ENCODE results near the gene PDCD1.
"Not testable (repeated sequence)": the region's sequence is repeated elsewhere in the genome, so short reads cannot be mapped to it uniquely, and the experiment has no call there.

Gene PDCD1

GRCh38 chr2:241858206-241859016, at the start of gene PDCD1:
PDCD1 (minus strand) TSS chr2:241858894; CDS start chr2:241858838, 56 bp downstream.
- DNase-seq = peak in 3 of 4 experiments; percentile 29 to 46 (median 44)

GRCh38 chr2:241907831-241908230, 49.1 kb upstream of the PDCD1 start:
- DNase-seq = not testable (repeated sequence)

GRCh38 chr2:241906826-241907570, 48.3 kb upstream of the PDCD1 start:
- DNase-seq = no peak

- DNase-seq = not testable (repeated sequence)
Observed at GRCh38 chr2:241906378-241906770, 47.7 kb upstream of the PDCD1 start.

- DNase-seq = no peak
Observed at GRCh38 chr2:241905716-241906377, 47.2 kb upstream of the PDCD1 start.

GRCh38 chr2:241904791-241905710, 46.4 kb upstream of the PDCD1 start:
- DNase-seq = no peak

GRCh38 chr2:241904011-241904718, 45.5 kb upstream of the PDCD1 start:
- DNase-seq = no peak

GRCh38 chr2:241903121-241904010, 44.7 kb upstream of the PDCD1 start:
- DNase-seq = no peak

GRCh38 chr2:241902357-241902991, 43.8 kb upstream of the PDCD1 start:
- no peak for DNase-seq

- no peak for DNase-seq
Observed at GRCh38 chr2:241901500-241902351, 43.0 kb upstream of the PDCD1 start.

GRCh38 chr2:241901018-241901380, 42.3 kb upstream of the PDCD1 start:
- DNase-seq = no peak

GRCh38 chr2:241900251-241901017, 41.7 kb upstream of the PDCD1 start:
- DNase-seq = no peak

GRCh38 chr2:241898463-241899270, 40.0 kb upstream of the PDCD1 start:
- DNase-seq = no peak

GRCh38 chr2:241897231-241897916, 38.7 kb upstream of the PDCD1 start:
- DNase-seq = no peak

GRCh38 chr2:241896746-241897201, 38.1 kb upstream of the PDCD1 start:
- no peak for DNase-seq

Measured in activated CD4-positive, CD25-positive, alpha-beta regulatory T cell (primary cell).